ENCODE measurements around the gene ANKRD2.

Gene ANKRD2

GRCh38 chr10:97593421-97593820 lies 20.8 kb downstream of the ANKRD2 start:
- Histone ChIP-seq H3K27ac (no peak overlapping the region), H3K4me3 (ENCODE audit: low read depth in 1 of 2, low read length in 1 of 2) (no peak overlapping the region), H3K27me3 (no peaks in the 10 kb centered on the region), H3K36me3 (no peaks in the 10 kb centered on the region), H3K9me3 (no peaks in the 10 kb centered on the region), H3K4me1 (ENCODE audit: control insufficient read depth in 1 of 2, insufficient read depth in 1 of 2, low read depth in 1 of 2, low read length in 1 of 2) (peaks cover 2 to 4% of the 10 kb centered on the region in 2 experiments)
- TF ChIP-seq CTCF (IDR thresholded peaks at IDR 0.05) = no peak

- Histone ChIP-seq H3K4me3 (ENCODE audit: low read depth in 1 of 2, low read length in 1 of 2) (no peak overlapping the region), H3K27ac (no peak overlapping the region)
- no peak for TF ChIP-seq CTCF (IDR thresholded peaks at IDR 0.05)
Measured at GRCh38 chr10:97596101-97597082, 23.8 kb downstream of the ANKRD2 start.

GRCh38 chr10:97597778-97598177 lies 25.2 kb downstream of the ANKRD2 start:
- no peak overlapping the region for H3K27ac ChIP-seq
- no peaks in the 10 kb centered on the region for H3K36me3 ChIP-seq
- H3K4me1 ChIP-seq (ENCODE audit: control insufficient read depth in 1 of 2, insufficient read depth in 1 of 2, low read depth in 1 of 2, low read length in 1 of 2) = peaks cover 5 to 9% of the 10 kb centered on the region in 2 experiments
- TF ChIP-seq CTCF (IDR thresholded peaks at IDR 0.05) = no peak
- no peaks in the 10 kb centered on the region for H3K27me3 ChIP-seq
- H3K9me3 ChIP-seq = no peaks in the 10 kb centered on the region
- no peak overlapping the region for H3K4me3 ChIP-seq (ENCODE audit: low read depth in 1 of 2, low read length in 1 of 2)

More at GRCh38 chr10:97596101-97597082, 23.8 kb downstream of the ANKRD2 start:
- Histone ChIP-seq H3K4me1 (ENCODE audit: control insufficient read depth in 1 of 2, insufficient read depth in 1 of 2, low read depth in 1 of 2, low read length in 1 of 2) (peaks cover 5 to 9% of the 10 kb centered on the region in 2 experiments), H3K36me3 (no peaks in the 10 kb centered on the region), H3K9me3 (no peaks in the 10 kb centered on the region), H3K27me3 (no peaks in the 10 kb centered on the region)

- no peaks in the 10 kb centered on the region for H3K36me3 ChIP-seq
- no peaks in the 10 kb centered on the region for H3K9me3 ChIP-seq
- TF ChIP-seq CTCF (IDR thresholded peaks at IDR 0.05) = no peak
- H3K4me3 ChIP-seq (ENCODE audit: low read depth in 1 of 2, low read length in 1 of 2) = no peak overlapping the region
- H3K4me1 ChIP-seq (ENCODE audit: control insufficient read depth in 1 of 2, insufficient read depth in 1 of 2, low read depth in 1 of 2, low read length in 1 of 2) = peaks cover 5 to 9% of the 10 kb centered on the region in 2 experiments
- no peak overlapping the region for H3K27ac ChIP-seq
- no peaks in the 10 kb centered on the region for H3K27me3 ChIP-seq
Measured at GRCh38 chr10:97598407-97599271, 26.1 kb downstream of the ANKRD2 start.

GRCh38 chr10:97599272-97599619 lies 26.7 kb downstream of the ANKRD2 start:
- no peaks in the 10 kb centered on the region for H3K27me3 ChIP-seq

More at GRCh38 chr10:97599272-97599619, 26.7 kb downstream of the ANKRD2 start:
- no peaks in the 10 kb centered on the region for H3K9me3 ChIP-seq
- TF ChIP-seq CTCF (IDR thresholded peaks at IDR 0.05) = no peak
- H3K36me3 ChIP-seq = no peaks in the 10 kb centered on the region
- peaks cover 5 to 9% of the 10 kb centered on the region in 2 experiments for H3K4me1 ChIP-seq (ENCODE audit: control insufficient read depth in 1 of 2, insufficient read depth in 1 of 2, low read depth in 1 of 2, low read length in 1 of 2)
- H3K27ac ChIP-seq = no peak overlapping the region
- H3K4me3 ChIP-seq (ENCODE audit: low read depth in 1 of 2, low read length in 1 of 2) = no peak overlapping the region

Measured in neutrophil (primary cell).